ENCODE measurements around the gene LNX1.
A peak's percentile ranks its signal among the peaks of the same experiment; 100 is the strongest.

Gene LNX1

DNA sequence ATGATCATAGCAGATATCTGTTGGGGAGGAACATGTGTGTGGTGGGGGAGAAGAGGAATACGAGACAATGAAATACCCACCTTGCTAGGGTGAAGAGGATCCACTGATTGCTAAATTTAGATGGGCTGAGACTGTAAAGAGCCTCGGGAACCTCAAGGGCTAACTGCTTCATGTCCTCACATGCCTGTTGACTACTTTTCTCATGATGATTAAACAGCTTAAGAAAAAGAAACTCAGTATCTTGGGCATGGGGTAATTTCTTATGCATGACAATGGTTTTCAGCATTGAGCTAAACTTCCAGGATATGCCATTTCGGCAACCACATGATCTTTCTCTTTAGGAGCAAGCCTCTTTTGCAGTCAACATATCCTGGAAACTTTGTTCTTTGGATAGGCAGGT is 3.9 kb upstream of the LNX1 start:
- TF ChIP-seq, protein P1, sequence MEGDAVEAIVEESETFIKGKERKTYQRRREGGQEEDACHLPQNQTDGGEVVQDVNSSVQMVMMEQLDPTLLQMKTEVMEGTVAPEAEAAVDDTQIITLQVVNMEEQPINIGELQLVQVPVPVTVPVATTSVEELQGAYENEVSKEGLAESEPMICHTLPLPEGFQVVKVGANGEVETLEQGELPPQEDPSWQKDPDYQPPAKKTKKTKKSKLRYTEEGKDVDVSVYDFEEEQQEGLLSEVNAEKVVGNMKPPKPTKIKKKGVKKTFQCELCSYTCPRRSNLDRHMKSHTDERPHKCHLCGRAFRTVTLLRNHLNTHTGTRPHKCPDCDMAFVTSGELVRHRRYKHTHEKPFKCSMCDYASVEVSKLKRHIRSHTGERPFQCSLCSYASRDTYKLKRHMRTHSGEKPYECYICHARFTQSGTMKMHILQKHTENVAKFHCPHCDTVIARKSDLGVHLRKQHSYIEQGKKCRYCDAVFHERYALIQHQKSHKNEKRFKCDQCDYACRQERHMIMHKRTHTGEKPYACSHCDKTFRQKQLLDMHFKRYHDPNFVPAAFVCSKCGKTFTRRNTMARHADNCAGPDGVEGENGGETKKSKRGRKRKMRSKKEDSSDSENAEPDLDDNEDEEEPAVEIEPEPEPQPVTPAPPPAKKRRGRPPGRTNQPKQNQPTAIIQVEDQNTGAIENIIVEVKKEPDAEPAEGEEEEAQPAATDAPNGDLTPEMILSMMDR (IDR thresholded peaks at IDR 0.05; ENCODE audit: low read length, missing control alignments) = no peak
- no peak for DNase-seq (ENCODE audit: low read depth)

DNA sequence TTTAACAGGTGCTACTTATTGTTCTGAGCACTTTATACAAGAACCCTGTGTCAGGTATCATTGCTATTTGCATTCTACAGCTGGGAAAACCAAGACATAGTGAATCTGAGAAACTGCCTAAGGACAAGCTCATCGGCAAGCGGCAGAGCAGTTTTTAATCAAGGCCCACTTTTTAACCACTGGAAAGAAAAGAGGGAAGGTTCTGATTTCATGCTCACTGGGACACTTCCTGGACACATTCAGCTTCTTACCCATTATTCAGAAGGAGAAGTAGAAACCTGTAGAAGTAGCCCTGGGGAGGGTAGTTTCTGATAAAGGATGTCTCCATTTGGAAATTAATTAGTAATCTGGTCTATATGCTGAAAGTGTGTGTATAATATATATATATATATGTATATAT is 2.5 kb upstream of the LNX1 start:
- DNase-seq (ENCODE audit: low read depth) = no peak
- H3K4me3 ChIP-seq (replicated peaks; ENCODE audit: low read depth, low read length) = no peak overlapping the region
- TF ChIP-seq, protein P1 (IDR thresholded peaks at IDR 0.05; ENCODE audit: low read length, missing control alignments) = no peak

More for the DNA sequence above, 3.9 kb upstream of the LNX1 start:
- H3K4me3 ChIP-seq (replicated peaks; ENCODE audit: low read depth, low read length) = no peak overlapping the region

GRCh38 chr4:53592686-53593501 is 1.6 kb upstream of the LNX1 start:
- DNase-seq (ENCODE audit: low read depth) = peak; percentile 42
- H3K4me3 ChIP-seq (replicated peaks; ENCODE audit: low read depth, low read length) = peak overlapping the region; percentile 18
- TF ChIP-seq, protein P1 (IDR thresholded peaks at IDR 0.05; ENCODE audit: low read length, missing control alignments) = no peak

DNA sequence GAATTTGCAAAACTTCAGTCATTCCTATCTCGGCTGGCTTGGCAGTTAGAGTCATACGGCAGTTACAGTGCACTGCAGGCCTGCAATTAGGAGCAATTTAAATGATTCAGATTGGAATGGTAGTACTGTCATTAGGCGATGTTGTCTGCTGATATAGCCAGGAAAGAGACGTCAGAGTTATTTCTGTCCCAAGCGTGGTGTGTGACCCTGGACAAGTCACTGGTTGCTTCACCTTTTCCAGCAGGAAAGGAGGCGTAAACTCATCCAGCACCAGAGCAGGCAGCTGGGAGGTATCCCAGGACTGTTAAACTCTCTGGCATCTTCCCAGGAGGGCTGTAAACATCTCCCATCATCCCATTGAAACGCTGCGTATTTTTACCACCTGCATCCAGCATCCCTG is 836 bp upstream of the LNX1 start:
- DNase-seq (ENCODE audit: low read depth) = peak; percentile 71
- no peak overlapping the region for H3K4me3 ChIP-seq (replicated peaks; ENCODE audit: low read depth, low read length)
- TF ChIP-seq, protein P1 (IDR thresholded peaks at IDR 0.05; ENCODE audit: low read length, missing control alignments) = no peak

GRCh38 chr4:53590187-53590586 is 1.1 kb downstream of the LNX1 start:
- H3K4me3 ChIP-seq (replicated peaks; ENCODE audit: low read depth, low read length) = no peak overlapping the region
- DNase-seq (ENCODE audit: low read depth) = no peak
- TF ChIP-seq, protein P1 (IDR thresholded peaks at IDR 0.05; ENCODE audit: low read length, missing control alignments) = no peak

DNA sequence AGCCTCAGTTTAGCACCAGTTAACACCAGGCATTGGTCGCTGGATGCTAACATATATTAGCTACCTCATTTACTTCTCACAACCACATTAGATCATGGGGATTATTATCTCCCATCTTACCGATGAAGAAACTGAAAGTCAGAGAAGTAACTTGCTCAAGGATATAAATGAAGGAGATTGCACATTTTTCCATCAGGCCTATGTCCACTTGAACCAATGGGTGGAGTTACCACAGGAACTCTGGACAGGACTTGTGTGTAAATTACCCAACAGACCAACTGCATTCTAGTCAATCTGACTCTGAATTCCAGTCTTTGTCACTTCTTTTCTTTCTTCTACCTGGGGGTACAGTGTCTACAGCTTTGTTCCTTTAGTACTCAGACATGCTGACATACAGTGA is 1.8 kb downstream of the LNX1 start:
- TF ChIP-seq, protein P1 (IDR thresholded peaks at IDR 0.05; ENCODE audit: low read length, missing control alignments) = no peak
- no peak for DNase-seq (ENCODE audit: low read depth)
- H3K4me3 ChIP-seq (replicated peaks; ENCODE audit: low read depth, low read length) = no peak overlapping the region

DNA sequence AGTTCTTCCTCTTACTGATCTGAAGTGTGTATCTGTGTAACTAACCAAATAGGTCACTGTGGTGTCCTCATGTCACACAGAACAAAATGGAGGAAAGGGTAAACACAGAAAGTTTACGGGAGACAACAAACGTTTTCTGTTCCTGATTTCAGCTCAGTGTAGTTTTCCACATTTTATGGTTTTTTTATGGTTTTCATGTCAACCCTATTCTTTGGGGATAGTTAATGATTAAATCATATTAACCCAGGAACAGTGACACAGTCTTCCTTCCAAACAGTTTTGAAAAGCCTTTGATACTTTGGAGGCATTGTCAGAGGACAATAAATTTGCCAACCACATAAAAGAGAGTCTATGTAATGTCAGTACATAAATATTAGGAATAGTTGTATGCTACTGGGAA is 4.2 kb downstream of the LNX1 start:
- TF ChIP-seq, protein P1 (IDR thresholded peaks at IDR 0.05; ENCODE audit: low read length, missing control alignments) = no peak
- DNase-seq (ENCODE audit: low read depth) = no peak

More for the DNA sequence above, 4.2 kb downstream of the LNX1 start:
- no peak overlapping the region for H3K4me3 ChIP-seq (replicated peaks; ENCODE audit: low read depth, low read length)
